ENCODE data around the gene CPEB3. TPM values are rescaled to one million over a fixed set of nuclear protein-coding genes. Genes with fewer than 3 reads are reported as not detected.

The CPEB3 gene
- total RNA-seq, 1 experiment from 2014 or later, result 1.0 TPM

DNA sequence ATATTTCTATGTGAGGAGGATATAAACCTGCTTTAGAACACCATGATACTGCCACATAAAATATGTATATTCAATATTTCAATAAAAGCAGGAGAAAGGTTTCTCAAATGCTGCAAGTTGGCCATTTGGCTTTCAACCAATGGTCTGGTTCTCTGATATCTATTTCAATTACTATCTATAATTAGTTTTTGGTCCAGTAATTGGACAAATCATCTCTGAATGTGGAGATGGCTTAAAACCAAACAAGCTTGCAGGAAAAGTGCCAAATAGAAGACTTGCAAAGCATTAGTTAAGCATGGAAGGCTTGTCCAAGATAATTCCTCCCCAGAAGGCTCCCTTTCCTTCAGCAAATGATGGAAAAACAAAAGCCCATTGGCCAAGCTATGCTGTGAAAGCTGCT, 140.1 kb downstream of the CPEB3 start:
- Mint-ChIP-seq H3K27ac (no peak overlapping the region), H3K36me3 (ENCODE audit: insufficient read depth in 1 of 3, low read depth in 3 of 3) (no peaks in the 10 kb centered on the region), H3K27me3 (ENCODE audit: low read depth) (no peaks in the 10 kb centered on the region), H3K9me3 (no peaks in the 10 kb centered on the region), H3K4me3 (no peak overlapping the region), H3K4me1 (no peaks in the 10 kb centered on the region)
- Histone ChIP-seq H4K91ac (ENCODE audit: insufficient read length, low read depth, low read length) (no peak overlapping the region), H2AFZ (ENCODE audit: low read length) (no peak overlapping the region), H3K27me3 (ENCODE audit: insufficient read depth, low read length) (no peaks in the 10 kb centered on the region), H2BK20ac (ENCODE audit: low read depth, low read length, poor library complexity, severe bottlenecking) (no peak overlapping the region), H3K14ac (ENCODE audit: insufficient read depth, low read length) (no peak overlapping the region), H4K20me1 (ENCODE audit: control insufficient read depth, insufficient read depth, insufficient read length) (no peaks in the 10 kb centered on the region), H2BK15ac (ENCODE audit: low read depth, low read length) (no peak overlapping the region), H2AK5ac (ENCODE audit: insufficient read length, low read length) (no peak overlapping the region), H2BK5ac (ENCODE audit: insufficient read length, low read length) (no peak overlapping the region), H4K5ac (ENCODE audit: insufficient read length, low read depth, low read length) (no peak overlapping the region), H3K18ac (ENCODE audit: insufficient read length, low read depth, low read length) (no peak overlapping the region), H3K9me3 (ENCODE audit: control insufficient read depth, low read depth, low read length) (no peaks in the 10 kb centered on the region), H4K8ac (replicated peaks; ENCODE audit: insufficient read length, low read depth, low read length) (no peak overlapping the region), H3K27ac (ENCODE audit: insufficient read length, low read depth, low read length) (no peak overlapping the region), H2BK120ac (ENCODE audit: low read depth, low read length, poor library complexity, severe bottlenecking) (no peak overlapping the region), H3K23ac (ENCODE audit: insufficient read length, low read depth, low read length) (no peak overlapping the region), H3K4me1 (ENCODE audit: insufficient read depth, low read length) (no peaks in the 10 kb centered on the region), H3K4me2 (ENCODE audit: insufficient read depth, insufficient read length, low read length) (no peak overlapping the region), H3K79me2 (ENCODE audit: insufficient read depth, low read length) (no peaks in the 10 kb centered on the region), H3K23me2 (ENCODE audit: insufficient read length, low read depth, low read length, poor library complexity, severe bottlenecking) (no peaks in the 10 kb centered on the region), H3K56ac (ENCODE audit: insufficient read length, low read depth, low read length) (no peak overlapping the region), H3T11ph (ENCODE audit: low read length) (no peak overlapping the region), H3K4ac (ENCODE audit: low read depth, low read length) (no peak overlapping the region), H2BK12ac (ENCODE audit: insufficient read length, low read depth, low read length) (no peak overlapping the region), H3K79me1 (ENCODE audit: insufficient read depth, low read depth, low read length, poor library complexity, severe bottlenecking) (no peaks in the 10 kb centered on the region), H3K9ac (ENCODE audit: extremely low read depth, insufficient read length, low read length) (no peak overlapping the region)
- TF ChIP-seq, protein P1, sequence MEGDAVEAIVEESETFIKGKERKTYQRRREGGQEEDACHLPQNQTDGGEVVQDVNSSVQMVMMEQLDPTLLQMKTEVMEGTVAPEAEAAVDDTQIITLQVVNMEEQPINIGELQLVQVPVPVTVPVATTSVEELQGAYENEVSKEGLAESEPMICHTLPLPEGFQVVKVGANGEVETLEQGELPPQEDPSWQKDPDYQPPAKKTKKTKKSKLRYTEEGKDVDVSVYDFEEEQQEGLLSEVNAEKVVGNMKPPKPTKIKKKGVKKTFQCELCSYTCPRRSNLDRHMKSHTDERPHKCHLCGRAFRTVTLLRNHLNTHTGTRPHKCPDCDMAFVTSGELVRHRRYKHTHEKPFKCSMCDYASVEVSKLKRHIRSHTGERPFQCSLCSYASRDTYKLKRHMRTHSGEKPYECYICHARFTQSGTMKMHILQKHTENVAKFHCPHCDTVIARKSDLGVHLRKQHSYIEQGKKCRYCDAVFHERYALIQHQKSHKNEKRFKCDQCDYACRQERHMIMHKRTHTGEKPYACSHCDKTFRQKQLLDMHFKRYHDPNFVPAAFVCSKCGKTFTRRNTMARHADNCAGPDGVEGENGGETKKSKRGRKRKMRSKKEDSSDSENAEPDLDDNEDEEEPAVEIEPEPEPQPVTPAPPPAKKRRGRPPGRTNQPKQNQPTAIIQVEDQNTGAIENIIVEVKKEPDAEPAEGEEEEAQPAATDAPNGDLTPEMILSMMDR (conservative IDR thresholded peaks at IDR 0.05), result no peak
- DNase-seq, result no peak
